OCI-LY1 (cell line): ENCODE measurements around the gene ZNF653.
A peak's percentile ranks its signal among the peaks of the same experiment; 100 is the strongest.

Experiments used
- H2AFZ ChIP-seq: fragments of 200-600 bp; sonication (generic), shearing (Covaris generic); 2 replicates; pipeline ENCODE4 v1.6.0; 2014; ENCODE audit warnings: antibody characterized with exemption, mild to moderate bottlenecking, low read length
- H3F3A ChIP-seq: fragments of 200-600 bp; sonication (generic), shearing (Covaris generic); 2 replicates; pipeline ENCODE4 v1.6.0; 2014; ENCODE audit warnings: mild to moderate bottlenecking, antibody characterized with exemption, low read length, moderate library complexity; ENCODE audit not compliant: insufficient read depth
- H3K27ac ChIP-seq: fragments of 200-600 bp; sonication (generic); 2 replicates; pipeline ENCODE4 v1.5.1; 2014; ENCODE audit warnings: low read length, mixed run types, mild to moderate bottlenecking, low read depth; ENCODE audit not compliant: poor library complexity, severe bottlenecking
- H3K27me3 ChIP-seq: fragments of 200-600 bp; sonication (generic); 2 replicates; pipeline ENCODE4 v1.6.0; 2014; ENCODE audit warnings: antibody characterized with exemption, mild to moderate bottlenecking, low read length, moderate library complexity; ENCODE audit not compliant: insufficient read depth
- H3K36me3 ChIP-seq: fragments of 200-600 bp; sonication (generic); 2 replicates; pipeline ENCODE4 v1.6.1; 2014; ENCODE audit warnings: mild to moderate bottlenecking, antibody characterized with exemption, low read length, moderate library complexity, mixed read lengths; ENCODE audit not compliant: insufficient read depth
- H3K4me1 ChIP-seq: fragments of 200-600 bp; sonication (generic); 2 replicates; pipeline ENCODE4 v1.5.1; 2014; ENCODE audit warnings: mild to moderate bottlenecking, low read length, moderate library complexity; ENCODE audit not compliant: insufficient read depth, severe bottlenecking
- H3K4me2 ChIP-seq: fragments of 200-600 bp; sonication (generic), shearing (Covaris generic); 2 replicates; pipeline ENCODE4 v1.6.1; 2014; ENCODE audit warnings: low read length
- H3K4me3 ChIP-seq: fragments of 200-600 bp; sonication (generic); 2 replicates; pipeline ENCODE4 v1.5.1; 2014; ENCODE audit warnings: low read length, low read depth, mild to moderate bottlenecking, mixed read lengths; ENCODE audit not compliant: poor library complexity, severe bottlenecking
- H3K79me2 ChIP-seq: fragments of 200-600 bp; shearing (Covaris generic); 2 replicates; pipeline ENCODE4 v1.6.1; 2016; ENCODE audit warnings: mixed run types, low read length, mixed read lengths; ENCODE audit not compliant: insufficient read depth
- H3K9ac ChIP-seq: fragments of 200-600 bp; sonication (generic), shearing (Covaris generic); 2 replicates; pipeline ENCODE4 v1.6.1; 2014; ENCODE audit warnings: mild to moderate bottlenecking, low read length, mixed read lengths
- H3K9me2 ChIP-seq: fragments of 200-600 bp; sonication (generic), shearing (Covaris generic); 2 replicates; pipeline ENCODE4 v1.6.1; 2014; ENCODE audit warnings: low read depth, mild to moderate bottlenecking, low read length, mixed read lengths
- H3K9me3 ChIP-seq: fragments of 200-600 bp; shearing (Covaris generic); 2 replicates; pipeline ENCODE4 v1.6.1; 2014; ENCODE audit warnings: low read length, mixed read lengths
- H4K20me1 ChIP-seq: fragments of 200-600 bp; sonication (generic), shearing (Covaris generic); 2 replicates; pipeline ENCODE4 v1.6.0; 2016; ENCODE audit warnings: mild to moderate bottlenecking, low read length; ENCODE audit not compliant: insufficient read depth
- EZH2 ChIP-seq: fragments of 200-600 bp; sonication (generic), shearing (Covaris generic); IDR thresholded peaks from 2 replicates; pipeline ENCODE4 v1.8.0; 2017; ENCODE audit warnings: borderline replicate concordance, mixed run types, mild to moderate bottlenecking, antibody characterized with exemption, low read length, moderate library complexity, mixed read lengths
- TF ChIP-seq, protein P1 (sequence below): fragments of 200-600 bp; sonication (generic), shearing (Covaris generic); IDR thresholded peaks from 2 replicates; pipeline ENCODE4 v1.5.1; 2017; ENCODE audit warnings: mild to moderate bottlenecking, antibody characterized with exemption, low read length, moderate library complexity, mixed read lengths

The ZNF653 gene

DNA sequence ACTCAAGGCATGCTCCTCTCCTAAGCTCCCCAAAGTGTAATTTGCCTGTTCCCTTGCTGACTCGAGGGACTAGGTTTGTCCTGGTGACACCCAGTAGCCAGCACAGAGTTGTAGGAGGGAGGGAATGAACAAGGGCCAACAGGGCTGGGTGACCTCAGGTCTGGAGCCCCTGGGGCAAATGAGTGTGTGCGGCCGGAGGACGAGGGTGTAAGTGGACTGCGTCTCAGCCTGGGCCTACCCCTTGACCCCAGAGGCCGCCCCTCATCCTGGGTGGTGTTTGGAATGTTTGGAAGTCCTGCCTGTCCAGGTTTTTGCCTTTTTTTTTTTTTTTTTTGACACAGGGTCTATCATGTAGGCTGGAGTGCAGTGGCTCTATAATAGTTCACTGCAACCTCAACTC, 1.3 kb upstream of the ZNF653 start:
- no peaks in the 10 kb centered on the region for H3K9me2 ChIP-seq
- H3K79me2 ChIP-seq: no peaks in the 10 kb centered on the region
- peak overlapping the region; percentile 84 for H3K4me3 ChIP-seq
- no peak for TF ChIP-seq EZH2
- TF ChIP-seq, protein P1, sequence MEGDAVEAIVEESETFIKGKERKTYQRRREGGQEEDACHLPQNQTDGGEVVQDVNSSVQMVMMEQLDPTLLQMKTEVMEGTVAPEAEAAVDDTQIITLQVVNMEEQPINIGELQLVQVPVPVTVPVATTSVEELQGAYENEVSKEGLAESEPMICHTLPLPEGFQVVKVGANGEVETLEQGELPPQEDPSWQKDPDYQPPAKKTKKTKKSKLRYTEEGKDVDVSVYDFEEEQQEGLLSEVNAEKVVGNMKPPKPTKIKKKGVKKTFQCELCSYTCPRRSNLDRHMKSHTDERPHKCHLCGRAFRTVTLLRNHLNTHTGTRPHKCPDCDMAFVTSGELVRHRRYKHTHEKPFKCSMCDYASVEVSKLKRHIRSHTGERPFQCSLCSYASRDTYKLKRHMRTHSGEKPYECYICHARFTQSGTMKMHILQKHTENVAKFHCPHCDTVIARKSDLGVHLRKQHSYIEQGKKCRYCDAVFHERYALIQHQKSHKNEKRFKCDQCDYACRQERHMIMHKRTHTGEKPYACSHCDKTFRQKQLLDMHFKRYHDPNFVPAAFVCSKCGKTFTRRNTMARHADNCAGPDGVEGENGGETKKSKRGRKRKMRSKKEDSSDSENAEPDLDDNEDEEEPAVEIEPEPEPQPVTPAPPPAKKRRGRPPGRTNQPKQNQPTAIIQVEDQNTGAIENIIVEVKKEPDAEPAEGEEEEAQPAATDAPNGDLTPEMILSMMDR: no peak
- peaks cover 28% of the 10 kb centered on the region for H3K4me1 ChIP-seq
- no peaks in the 10 kb centered on the region for H4K20me1 ChIP-seq
- H3K36me3 ChIP-seq: peaks cover 7% of the 10 kb centered on the region
- H3K27me3 ChIP-seq: no peaks in the 10 kb centered on the region
- peak overlapping the region; percentile 88 for H3K27ac ChIP-seq
- H3K9ac ChIP-seq: peak overlapping the region; percentile 99
- H2AFZ ChIP-seq: no peak overlapping the region
- H3F3A ChIP-seq: no peaks in the 10 kb centered on the region
- no peaks in the 10 kb centered on the region for H3K9me3 ChIP-seq
- H3K4me2 ChIP-seq: peak overlapping the region; percentile 88

DNA sequence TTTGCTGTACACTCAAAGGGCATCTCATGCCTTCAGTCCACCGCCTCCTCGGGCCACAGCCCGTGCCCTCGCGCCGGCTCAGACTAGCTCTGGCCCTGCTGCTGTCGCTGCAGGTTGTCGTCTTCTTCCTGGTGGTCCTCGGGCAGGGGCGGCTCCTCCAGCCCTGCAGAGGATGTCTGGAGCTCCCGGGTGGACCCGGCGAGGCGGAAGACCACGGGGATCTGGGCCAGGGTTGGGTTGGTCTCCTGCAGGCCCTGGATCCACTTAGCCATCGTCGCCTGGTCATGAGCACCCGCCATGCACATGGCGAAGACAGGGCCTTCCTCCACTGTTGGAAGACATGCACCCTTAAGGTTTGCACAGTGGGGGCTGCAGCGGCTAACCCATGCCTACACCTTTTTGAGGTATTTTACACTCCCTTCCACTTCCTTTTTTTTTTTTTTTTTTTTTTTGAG, 489 bp upstream of the ZNF653 start:
- no peaks in the 10 kb centered on the region for H3K9me2 ChIP-seq
- peaks cover 2% of the 10 kb centered on the region; the same call in 1 of the 2 replicates for H3K36me3 ChIP-seq
- H3F3A ChIP-seq: no peaks in the 10 kb centered on the region
- H3K4me2 ChIP-seq: peak overlapping the region; percentile 88
- peaks cover 28% of the 10 kb centered on the region for H3K4me1 ChIP-seq
- no peaks in the 10 kb centered on the region for H3K9me3 ChIP-seq
- H2AFZ ChIP-seq: no peak overlapping the region
- TF ChIP-seq, protein P1: no peak
- TF ChIP-seq EZH2: no peak
- no peaks in the 10 kb centered on the region for H3K79me2 ChIP-seq
- H4K20me1 ChIP-seq: no peaks in the 10 kb centered on the region
- peak overlapping the region; percentile 99 for H3K9ac ChIP-seq
- H3K4me3 ChIP-seq: peak overlapping the region; percentile 84
- peak overlapping the region; percentile 88 for H3K27ac ChIP-seq
- H3K27me3 ChIP-seq: no peaks in the 10 kb centered on the region

DNA sequence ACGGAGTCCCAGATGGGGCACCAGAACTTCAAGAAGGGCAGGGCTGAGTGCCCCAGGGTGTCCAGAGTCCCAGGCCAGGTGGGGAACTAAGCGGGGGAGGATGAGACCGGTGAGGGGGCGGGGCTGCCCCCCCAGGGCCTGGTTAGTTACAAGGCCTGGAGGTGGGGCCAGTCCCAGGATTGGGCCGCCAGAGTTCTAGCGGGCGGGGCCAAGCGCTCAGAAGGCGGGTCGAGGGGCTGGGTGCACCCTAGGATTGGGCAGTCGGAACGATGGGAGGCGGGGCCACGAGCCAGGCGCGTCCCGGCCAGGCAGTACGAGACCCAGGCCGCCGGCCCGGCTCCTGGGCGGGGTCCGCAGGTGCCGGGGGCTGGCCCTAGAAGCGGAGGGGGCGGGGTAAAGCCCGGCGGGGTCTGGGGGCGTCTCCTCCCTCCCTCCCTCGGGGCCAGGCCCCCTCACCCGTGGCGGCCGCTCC, 571 bp downstream of the ZNF653 start:
- Histone ChIP-seq H3K79me2 (no peaks in the 10 kb centered on the region), H3K27me3 (no peaks in the 10 kb centered on the region), H2AFZ (no peak overlapping the region), H3K9me3 (no peaks in the 10 kb centered on the region), H3K9ac (peak overlapping the region; percentile 99), H3K4me1 (peaks cover 28% of the 10 kb centered on the region), H3K36me3 (no peaks in the 10 kb centered on the region), H4K20me1 (no peaks in the 10 kb centered on the region), H3F3A (no peaks in the 10 kb centered on the region), H3K9me2 (no peaks in the 10 kb centered on the region), H3K4me3 (peak overlapping the region; percentile 84), H3K27ac (peak overlapping the region; percentile 88), H3K4me2 (peak overlapping the region; percentile 88)
- TF ChIP-seq, protein P1: no peak
- no peak for TF ChIP-seq EZH2
